ENCODE measurements around the gene LRMDA.

DNA sequence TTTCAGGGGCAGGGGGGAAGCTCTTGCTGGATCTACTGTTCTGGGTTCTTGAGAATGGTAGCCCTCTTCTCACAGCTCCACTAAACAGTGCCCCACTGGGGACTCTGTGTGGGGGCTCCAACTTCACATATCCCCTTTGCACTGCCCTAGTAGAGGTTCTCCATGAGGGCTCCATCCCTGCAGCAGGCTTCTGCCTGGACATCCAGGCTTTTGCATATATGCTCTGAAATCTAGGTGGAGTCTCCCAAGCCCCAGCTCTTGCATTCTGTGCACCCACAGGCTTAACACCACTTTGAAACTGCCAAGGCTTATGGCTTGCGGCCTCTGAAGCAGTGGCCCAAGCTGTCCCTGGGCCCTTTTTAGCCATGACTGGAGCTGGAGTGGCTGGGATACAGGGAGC lies 150.7 kb downstream of the LRMDA start:
- TF ChIP-seq, protein P1, sequence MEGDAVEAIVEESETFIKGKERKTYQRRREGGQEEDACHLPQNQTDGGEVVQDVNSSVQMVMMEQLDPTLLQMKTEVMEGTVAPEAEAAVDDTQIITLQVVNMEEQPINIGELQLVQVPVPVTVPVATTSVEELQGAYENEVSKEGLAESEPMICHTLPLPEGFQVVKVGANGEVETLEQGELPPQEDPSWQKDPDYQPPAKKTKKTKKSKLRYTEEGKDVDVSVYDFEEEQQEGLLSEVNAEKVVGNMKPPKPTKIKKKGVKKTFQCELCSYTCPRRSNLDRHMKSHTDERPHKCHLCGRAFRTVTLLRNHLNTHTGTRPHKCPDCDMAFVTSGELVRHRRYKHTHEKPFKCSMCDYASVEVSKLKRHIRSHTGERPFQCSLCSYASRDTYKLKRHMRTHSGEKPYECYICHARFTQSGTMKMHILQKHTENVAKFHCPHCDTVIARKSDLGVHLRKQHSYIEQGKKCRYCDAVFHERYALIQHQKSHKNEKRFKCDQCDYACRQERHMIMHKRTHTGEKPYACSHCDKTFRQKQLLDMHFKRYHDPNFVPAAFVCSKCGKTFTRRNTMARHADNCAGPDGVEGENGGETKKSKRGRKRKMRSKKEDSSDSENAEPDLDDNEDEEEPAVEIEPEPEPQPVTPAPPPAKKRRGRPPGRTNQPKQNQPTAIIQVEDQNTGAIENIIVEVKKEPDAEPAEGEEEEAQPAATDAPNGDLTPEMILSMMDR (conservative IDR thresholded peaks at IDR 0.05; ENCODE audit: low read depth, low read length) = no peak
- TF ChIP-seq EZH2 (IDR thresholded peaks at IDR 0.05; ENCODE audit: borderline replicate concordance, low read depth, low read length, poor library complexity, severe bottlenecking) = no peak
